HepG2 (cell line): ENCODE measurements around the gene HCAR1. TPM values are rescaled to one million over a fixed set of nuclear protein-coding genes. Genes with fewer than 3 reads are reported as not detected.
A peak's percentile ranks its signal among the peaks of the same experiment; 100 is the strongest.

ENCODE experiments used
- ARID4A ChIP-seq: sonication (generic); formaldehyde crosslinking; IDR thresholded peaks from 2 replicates; pipeline ENCODE4 v1.5.0; 2020; ENCODE audit warnings: mild to moderate bottlenecking, missing genetic modification reagents, borderline replicate concordance
- BRF2 ChIP-seq: sonication (generic); formaldehyde crosslinking; IDR thresholded peaks from 2 replicates; pipeline ENCODE4 v1.8.1; 2022; ENCODE audit warnings: mild to moderate bottlenecking, missing genetic modification reagents
- CCDC6 ChIP-seq: sonication (generic); formaldehyde crosslinking; IDR thresholded peaks from 2 replicates; pipeline ENCODE4 v1.8.1; 2022; ENCODE audit warnings: mild to moderate bottlenecking, missing genetic modification reagents, moderate library complexity
- CEBPZ ChIP-seq: IDR thresholded peaks from 2 replicates; pipeline ENCODE4 v1.6.1; 2012; ENCODE audit warnings: low read length, improper control_type of control experiment
- FOXC1 ChIP-seq: sonication (generic); formaldehyde crosslinking; IDR thresholded peaks from 2 replicates; pipeline ENCODE4 v1.8.0; 2022; ENCODE audit warnings: mild to moderate bottlenecking, missing genetic modification reagents, borderline replicate concordance
- GABPB1 ChIP-seq: IDR thresholded peaks from 2 replicates; pipeline ENCODE4 v1.6.1; 2016; ENCODE audit warnings: mild to moderate bottlenecking, missing genetic modification reagents, moderate library complexity, missing compliant biosample characterization
- GATAD1 ChIP-seq: IDR thresholded peaks from 2 replicates; pipeline ENCODE4 v1.6.1; 2016; ENCODE audit warnings: missing genetic modification reagents, missing compliant biosample characterization
- GMEB2 ChIP-seq: IDR thresholded peaks from 2 replicates; pipeline ENCODE4 v1.6.1; 2016; ENCODE audit warnings: missing biosample characterization, missing genetic modification reagents, low read depth
- JARID2 ChIP-seq: sonication (generic); formaldehyde crosslinking; IDR thresholded peaks from 2 replicates; pipeline ENCODE4 v1.8.1; 2023; ENCODE audit warnings: missing genetic modification reagents, inconsistent platforms; ENCODE audit not compliant: insufficient replicate concordance
- KDM6A ChIP-seq: IDR thresholded peaks from 2 replicates; pipeline ENCODE4 v1.6.1; 2016; ENCODE audit warnings: low read depth
- TFDP2 ChIP-seq: sonication (generic); formaldehyde crosslinking; IDR thresholded peaks from 2 replicates; pipeline ENCODE4 v1.4.0; 2020; ENCODE audit warnings: missing genetic modification reagents
- ZNF337 ChIP-seq: sonication (generic); formaldehyde crosslinking; IDR thresholded peaks from 2 replicates; pipeline ENCODE4 v1.5.1; 2020; ENCODE audit warnings: missing genetic modification reagents, low read depth, mild to moderate bottlenecking, borderline replicate concordance
- ZNF574 ChIP-seq: sonication (generic); formaldehyde crosslinking; IDR thresholded peaks from 2 replicates; pipeline ENCODE4 v1.4.0; 2020; ENCODE audit warnings: missing genetic modification reagents
- polyA plus RNA-seq, 8 experiments: library from polyadenylated mRNA; depleted of rRNA in 3 of 8; stranded (reverse) in 7 of 8; unstranded in 1 of 8; fragments of >200 nt; fragmentation: Illumina TruSeq in 4 of 8; extraction: Trizol in 4 of 8; gene quantifications; 2 replicates each; pipeline versions ENCODE4 v1.2.1 to v1.2.3, GENCODE V29; 2011 to 2016; ENCODE audit warnings: low read depth in 4 of 8, missing spikeins in 1 of 8, mixed read lengths in 1 of 8; ENCODE audit not compliant: insufficient read depth in 1 of 8
- total RNA-seq, 5 experiments: library from RNA; depleted of rRNA; stranded (reverse); fragments of >200 nt; fragmentation: Illumina TruSeq; extraction: Trizol; gene quantifications; 2 replicates each; pipeline ENCODE4 v1.2.3, GENCODE V29; 2016; ENCODE audit warnings: low read depth in 1 of 5

Gene HCAR1
- total and polyA plus RNA-seq, 2 of the 13 experiments (the other 11 are each of a cell fraction or from before 2014, with no cell fraction given): 0.53 to 4.4 TPM

GRCh38 chr12:122721057-122721545, 9.5 kb downstream of the HCAR1 start (continued):
- TF ChIP-seq ARID4A (CRISPR knock-in tag) (no peak), GATAD1 (no peak), CEBPZ (no peak), FOXC1 (no peak), GABPB1 (CRISPR knock-in tag) (peak; percentile 58; the same call in 1 of the 2 replicates), GMEB2 (CRISPR knock-in tag) (no peak), ZNF574 (CRISPR knock-in tag) (0 out of 2 replicates have a peak, but pooled peaks have one; percentile 33), KDM6A (CRISPR knock-in tag) (peak; percentile 89), CCDC6 (CRISPR knock-in tag) (no peak), ZNF337 (CRISPR knock-in tag) (no peak), BRF2 (no peak), JARID2 (CRISPR knock-in tag) (no peak), TFDP2 (CRISPR knock-in tag) (no peak)
